ENCODE results near the gene CCNQ. TPM values are rescaled to one million over a fixed set of nuclear protein-coding genes. Genes with fewer than 3 reads are reported as not detected.

Gene CCNQ
- total RNA-seq, 1 donor from 2014 or later, result 21.7 TPM

GRCh38 chrX:153547195-153547594 is 51.7 kb downstream of the CCNQ start:
- no peak overlapping the region for H3K4me3 Mint-ChIP-seq (ENCODE audit: unreplicated experiment)
- no peaks in the 10 kb centered on the region for H3K9me3 Mint-ChIP-seq (ENCODE audit: unreplicated experiment)
- no peak overlapping the region for H3K4me2 ChIP-seq (ENCODE audit: low read length)
- no peak overlapping the region for H3K4me3 ChIP-seq (ENCODE audit: insufficient read depth, low read depth, low read length)
- H3K36me3 Mint-ChIP-seq (ENCODE audit: low read depth, unreplicated experiment), result no peaks in the 10 kb centered on the region
- no peaks in the 10 kb centered on the region for H3K79me2 ChIP-seq (ENCODE audit: insufficient read depth, low read length)
- H4K20me1 ChIP-seq (ENCODE audit: insufficient read depth, low read length), result no peaks in the 10 kb centered on the region
- no peak overlapping the region for H2AFZ ChIP-seq (ENCODE audit: low read depth, low read length)
- FAIRE-seq (no peak), DNase-seq (ENCODE audit: low read depth) (no peak)
- TF ChIP-seq CTCF (IDR thresholded peaks at IDR 0.05; ENCODE audit: insufficient read depth, low read depth, low read length), result no peak
- no peak for TF ChIP-seq EZH2 (IDR thresholded peaks at IDR 0.05; ENCODE audit: insufficient read depth, low read length)
- no peak overlapping the region for H3K27ac Mint-ChIP-seq (ENCODE audit: unreplicated experiment)
- peaks cover 11% of the 10 kb centered on the region for H3K4me1 Mint-ChIP-seq (ENCODE audit: low read depth, unreplicated experiment)
- H3K9ac ChIP-seq (ENCODE audit: low read length), result no peak overlapping the region
- H3K9me3 ChIP-seq (ENCODE audit: insufficient read depth, low read depth, low read length), result no peaks in the 10 kb centered on the region
- no peaks in the 10 kb centered on the region for H3K4me1 ChIP-seq (ENCODE audit: insufficient read depth, low read length)
- H3K27ac ChIP-seq (ENCODE audit: low read depth, low read length), result no peak overlapping the region
- H3K27me3 Mint-ChIP-seq (ENCODE audit: low read depth, unreplicated experiment), result peaks cover 2% of the 10 kb centered on the region
- no peaks in the 10 kb centered on the region for H3K27me3 ChIP-seq (ENCODE audit: insufficient read depth, low read length)
- no peaks in the 10 kb centered on the region for H3K36me3 ChIP-seq (ENCODE audit: insufficient read depth, low read length)

DNA sequence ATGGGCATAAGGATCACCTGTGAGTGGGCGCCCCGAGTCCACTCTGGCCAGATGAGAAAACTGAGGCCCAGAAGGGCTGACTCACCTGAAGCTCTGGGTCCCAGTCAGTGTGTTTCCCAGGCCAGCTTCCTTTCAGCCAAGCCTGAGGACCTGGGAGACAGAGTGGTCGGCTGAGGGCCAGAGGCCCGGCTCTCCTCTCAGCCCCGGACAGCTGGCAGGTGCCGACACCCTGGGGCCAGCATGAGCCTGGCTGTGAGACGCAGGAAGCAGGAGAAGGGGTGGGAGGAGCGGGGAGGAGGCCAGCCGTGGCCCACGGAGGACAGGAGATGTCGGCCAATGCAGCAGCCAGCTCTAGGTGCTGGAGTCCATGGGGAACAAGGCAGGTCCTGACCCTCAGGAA is 52.6 kb downstream of the CCNQ start:
- peaks cover 2% of the 10 kb centered on the region for H3K27me3 Mint-ChIP-seq (ENCODE audit: low read depth, unreplicated experiment)

More for the DNA sequence above, 52.6 kb downstream of the CCNQ start:
- peaks cover 10% of the 10 kb centered on the region for H3K4me1 Mint-ChIP-seq (ENCODE audit: low read depth, unreplicated experiment)
- H2AFZ ChIP-seq (ENCODE audit: low read depth, low read length), result no peak overlapping the region
- H3K4me3 ChIP-seq (ENCODE audit: insufficient read depth, low read depth, low read length), result no peak overlapping the region
- no peak overlapping the region for H3K27ac ChIP-seq (ENCODE audit: low read depth, low read length)
- no peak overlapping the region for H3K4me3 Mint-ChIP-seq (ENCODE audit: unreplicated experiment)
- H3K9me3 ChIP-seq (ENCODE audit: insufficient read depth, low read depth, low read length), result no peaks in the 10 kb centered on the region
- no peaks in the 10 kb centered on the region for H3K4me1 ChIP-seq (ENCODE audit: insufficient read depth, low read length)
- no peaks in the 10 kb centered on the region for H3K9me3 Mint-ChIP-seq (ENCODE audit: unreplicated experiment)
- FAIRE-seq (no peak), DNase-seq (ENCODE audit: low read depth) (no peak)
- H3K36me3 Mint-ChIP-seq (ENCODE audit: low read depth, unreplicated experiment), result no peaks in the 10 kb centered on the region
- no peak overlapping the region for H3K4me2 ChIP-seq (ENCODE audit: low read length)
- H3K27ac Mint-ChIP-seq (ENCODE audit: unreplicated experiment), result no peak overlapping the region
- H3K79me2 ChIP-seq (ENCODE audit: insufficient read depth, low read length), result no peaks in the 10 kb centered on the region
- no peak overlapping the region for H3K9ac ChIP-seq (ENCODE audit: low read length)
- no peak for TF ChIP-seq CTCF (IDR thresholded peaks at IDR 0.05; ENCODE audit: insufficient read depth, low read depth, low read length)
- no peak for TF ChIP-seq EZH2 (IDR thresholded peaks at IDR 0.05; ENCODE audit: insufficient read depth, low read length)
- H3K27me3 ChIP-seq (ENCODE audit: insufficient read depth, low read length), result no peaks in the 10 kb centered on the region
- H4K20me1 ChIP-seq (ENCODE audit: insufficient read depth, low read length), result no peaks in the 10 kb centered on the region
- no peaks in the 10 kb centered on the region for H3K36me3 ChIP-seq (ENCODE audit: insufficient read depth, low read length)
